Naive B cell (primary cell): ENCODE results near the gene DNAH2. TPM values are rescaled to one million over a fixed set of nuclear protein-coding genes. Genes with fewer than 3 reads are reported as not detected.
"Not testable (repeated sequence)": the region's sequence is repeated elsewhere in the genome, so short reads cannot be mapped to it uniquely, and the experiment has no call there.

Experiments used
- ATAC-seq, 2 donors: fragments of 150-1000 bp; cut with Tn5 transposase; 2 replicates each; pipeline ENCODE4 v1.10.0; 2021; ENCODE audit warnings: low read depth in 2 of 2, mild to moderate bottlenecking in 2 of 2, moderate library complexity in 2 of 2
- DNase-seq: peaks from one replicate; pipeline ENCODE4 v3.0.0; 2022
- H3K27ac Mint-ChIP-seq, 6 donors: one replicate each; pipeline ENCODE4 v1.8.0; 2020 to 2022; ENCODE audit warnings: mild to moderate bottlenecking in 6 of 6, mixed read lengths in 6 of 6, moderate library complexity in 5 of 6, inconsistent platforms in 2 of 6
- H3K27me3 Mint-ChIP-seq, 3 donors: one replicate each; pipeline ENCODE4 v1.8.0; 2021 to 2022; ENCODE audit warnings: mixed read lengths in 3 of 3, mild to moderate bottlenecking in 1 of 3
- H3K36me3 Mint-ChIP-seq, 2 donors: one replicate each; pipeline ENCODE4 v1.8.0; 2020 to 2022; ENCODE audit warnings: mixed read lengths in 2 of 2, inconsistent platforms in 1 of 2, mild to moderate bottlenecking in 1 of 2
- H3K4me1 Mint-ChIP-seq, 3 donors: one replicate each; pipeline ENCODE4 v1.8.0; 2020 to 2022; ENCODE audit warnings: mixed read lengths in 3 of 3, inconsistent platforms in 1 of 3, mild to moderate bottlenecking in 1 of 3, moderate library complexity in 1 of 3
- H3K4me3 Mint-ChIP-seq, 8 donors: one replicate each; pipeline ENCODE4 v1.8.0; 2020 to 2022; ENCODE audit warnings: mild to moderate bottlenecking in 8 of 8, mixed read lengths in 8 of 8, moderate library complexity in 8 of 8, inconsistent platforms in 2 of 8
- H3K9me3 Mint-ChIP-seq, 7 donors: one replicate each; pipeline ENCODE4 v1.8.0; 2020 to 2022; ENCODE audit warnings: mixed read lengths in 7 of 7, mild to moderate bottlenecking in 5 of 7, inconsistent platforms in 2 of 7, moderate library complexity in 1 of 7
- polyA plus RNA-seq, 6 donors: library from polyadenylated mRNA; unstranded; fragments of 300-500 nt; fragmentation: Illumina TruSeq; gene quantifications; one replicate each; pipeline ENCODE4 v1.2.3, GENCODE V29; 2021; ENCODE audit warnings: low read depth in 6 of 6

The DNAH2 gene
- polyA plus RNA-seq, 6 donors from 2014 or later = not detected

- ATAC-seq (no peak), DNase-seq (peak; percentile 55)
- Mint-ChIP-seq H3K27me3 (no peaks in the 10 kb centered on the region), H3K4me3 (peak overlapping the region in 2 of 8 donors; percentile 5 to 10), H3K36me3 (no peaks in the 10 kb centered on the region), H3K27ac (peak overlapping the region in 2 of 6 donors; percentile 60 to 89), H3K4me1 (peaks cover 5 to 16% (median 15%) of the 10 kb centered on the region in 3 donors), H3K9me3 (no peaks in the 10 kb centered on the region)
Measured at GRCh38 chr17:7862692-7863437, 145.3 kb downstream of the DNAH2 start.

GRCh38 chr17:7864384-7864783, 146.8 kb downstream of the DNAH2 start:
- H3K36me3 Mint-ChIP-seq, ATAC-seq, H3K27me3 Mint-ChIP-seq, DNase-seq, H3K9me3 Mint-ChIP-seq, H3K4me3 Mint-ChIP-seq, H3K27ac Mint-ChIP-seq: not testable (repeated sequence)
- H3K4me1 Mint-ChIP-seq = peaks cover 5 to 19% (median 16%) of the 10 kb centered on the region in 3 donors

GRCh38 chr17:7864995-7865650, 147.6 kb downstream of the DNAH2 start:
- Mint-ChIP-seq H3K27me3 (no peaks in the 10 kb centered on the region), H3K36me3 (no peaks in the 10 kb centered on the region), H3K4me3 (no peak overlapping the region), H3K9me3 (no peaks in the 10 kb centered on the region), H3K4me1 (peaks cover 5 to 19% (median 13%) of the 10 kb centered on the region in 3 donors), H3K27ac (peak overlapping the region in 1 of 6 donors; percentile 52)
- DNase-seq (no peak), ATAC-seq (no peak)

- DNase-seq (no peak), ATAC-seq (no peak)
- Mint-ChIP-seq H3K27ac (peak overlapping the region in 3 of 6 donors; percentile 5 to 44 (median 26)), H3K9me3 (no peaks in the 10 kb centered on the region), H3K36me3 (no peaks in the 10 kb centered on the region), H3K27me3 (no peaks in the 10 kb centered on the region), H3K4me3 (no peak overlapping the region), H3K4me1 (peaks cover under 1 to 16% (median 9%) of the 10 kb centered on the region in 3 donors)
Measured at GRCh38 chr17:7867881-7868329, 150.4 kb downstream of the DNAH2 start.

GRCh38 chr17:7873051-7873450, 155.5 kb downstream of the DNAH2 start:
- Mint-ChIP-seq H3K4me3 (no peak overlapping the region), H3K9me3 (no peaks in the 10 kb centered on the region), H3K27me3 (no peaks in the 10 kb centered on the region), H3K27ac (no peak overlapping the region), H3K4me1 (peaks cover 12 to 15% (median 14%) of the 10 kb centered on the region in 3 donors), H3K36me3 (no peaks in the 10 kb centered on the region)
- ATAC-seq = no peak
- DNase-seq = no peak

DNA sequence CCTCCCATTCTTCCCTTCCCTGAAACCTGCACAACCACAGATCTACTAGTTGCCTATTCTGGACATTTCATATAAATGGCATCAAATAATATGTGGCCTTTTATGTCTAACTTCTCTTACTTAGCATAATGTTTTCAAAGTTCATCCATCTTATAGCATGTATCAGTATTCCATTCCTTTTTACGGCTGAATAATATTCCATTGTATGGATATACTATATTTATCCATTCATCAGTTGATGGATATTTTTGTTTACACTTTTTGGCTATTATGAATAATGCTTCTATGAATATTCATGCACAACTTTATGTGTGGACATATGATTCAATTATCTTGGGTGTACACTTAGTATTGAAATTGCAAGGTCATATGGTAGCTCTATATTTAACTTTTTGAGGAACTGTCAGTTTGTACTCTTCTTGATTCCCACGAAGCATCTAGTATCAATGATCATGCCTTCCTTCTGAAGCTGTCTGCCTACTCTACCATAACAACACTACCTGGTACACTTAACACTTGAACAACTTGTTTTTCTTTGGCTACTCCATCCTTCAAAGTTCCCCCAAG, 158.3 kb downstream of the DNAH2 start:
- H3K27ac Mint-ChIP-seq = peak overlapping the region in 1 of 6 donors; percentile 16
- no peaks in the 10 kb centered on the region for H3K36me3 Mint-ChIP-seq
- ATAC-seq = no peak

GRCh38 chr17:7878234-7878633, 160.7 kb downstream of the DNAH2 start:
- Mint-ChIP-seq H3K27me3 (no peaks in the 10 kb centered on the region), H3K27ac (no peak overlapping the region), H3K4me1 (peaks cover 10 to 15% (median 12%) of the 10 kb centered on the region in 3 donors), H3K4me3 (no peak overlapping the region), H3K9me3 (no peaks in the 10 kb centered on the region), H3K36me3 (no peaks in the 10 kb centered on the region)
- ATAC-seq (no peak), DNase-seq (no peak)

More for the DNA sequence above, 158.3 kb downstream of the DNAH2 start:
- peaks cover 10 to 15% (median 12%) of the 10 kb centered on the region in 3 donors for H3K4me1 Mint-ChIP-seq
- no peak for DNase-seq
- H3K27me3 Mint-ChIP-seq = no peaks in the 10 kb centered on the region
- no peak overlapping the region for H3K4me3 Mint-ChIP-seq
- no peaks in the 10 kb centered on the region for H3K9me3 Mint-ChIP-seq

GRCh38 chr17:7880076-7880868, 162.7 kb downstream of the DNAH2 start:
- Mint-ChIP-seq H3K27ac (no peak overlapping the region), H3K4me3 (no peak overlapping the region), H3K36me3 (no peaks in the 10 kb centered on the region), H3K4me1 (peaks cover 6 to 15% (median 8%) of the 10 kb centered on the region in 3 donors), H3K27me3 (no peaks in the 10 kb centered on the region), H3K9me3 (no peaks in the 10 kb centered on the region)
- ATAC-seq = no peak
- no peak for DNase-seq

DNA sequence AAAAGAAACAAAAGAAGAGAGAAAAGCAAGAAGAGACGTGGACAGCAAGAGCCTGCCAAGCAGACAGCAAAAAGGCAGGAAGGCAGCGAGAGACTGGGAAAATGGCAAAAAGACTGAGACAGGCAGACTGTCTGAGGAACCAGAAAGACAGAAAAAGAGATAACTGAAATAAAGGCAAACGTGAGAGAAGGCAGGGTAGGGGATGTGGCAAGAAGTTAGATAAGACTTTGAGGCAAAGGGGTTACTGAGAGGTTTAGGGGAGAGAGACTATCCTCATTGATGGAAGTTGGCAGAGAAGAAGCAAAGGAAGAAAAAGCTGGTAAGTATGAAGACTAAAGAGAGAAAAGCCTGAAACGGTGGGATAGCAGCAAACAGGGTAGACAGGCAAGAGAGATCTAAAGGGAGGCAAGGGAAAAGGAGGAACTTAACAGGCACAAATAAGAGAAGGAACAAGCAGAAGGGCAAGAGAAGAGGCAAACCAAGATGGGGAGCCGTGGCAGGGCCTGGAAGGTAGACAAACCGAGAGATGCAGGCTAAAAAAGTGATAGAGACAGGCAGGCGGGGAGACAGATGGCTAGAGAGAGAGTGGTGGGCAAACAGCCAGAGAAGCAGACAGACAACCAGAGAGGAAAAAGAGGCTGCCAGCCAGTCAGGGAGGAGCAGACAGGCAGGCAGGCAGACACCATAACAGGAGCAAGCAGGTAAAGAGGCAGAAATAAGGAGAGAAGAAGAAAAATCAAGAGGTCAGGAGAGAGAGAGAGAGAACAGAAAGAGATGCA, 163.9 kb downstream of the DNAH2 start:
- Mint-ChIP-seq H3K27me3 (no peaks in the 10 kb centered on the region), H3K36me3 (no peaks in the 10 kb centered on the region), H3K27ac (no peak overlapping the region), H3K4me1 (peaks cover 1 to 10% (median 3%) of the 10 kb centered on the region in 3 donors), H3K4me3 (no peak overlapping the region), H3K9me3 (no peaks in the 10 kb centered on the region)
- ATAC-seq = no peak
- no peak for DNase-seq

GRCh38 chr17:7882068-7882467, 164.5 kb downstream of the DNAH2 start:
- Mint-ChIP-seq H3K4me3 (no peak overlapping the region), H3K36me3 (no peaks in the 10 kb centered on the region), H3K27ac (no peak overlapping the region), H3K4me1 (peaks cover 0 to 6% (median 0%) of the 10 kb centered on the region in 3 donors), H3K9me3 (no peaks in the 10 kb centered on the region), H3K27me3 (no peaks in the 10 kb centered on the region)
- ATAC-seq = no peak
- no peak for DNase-seq

DNA sequence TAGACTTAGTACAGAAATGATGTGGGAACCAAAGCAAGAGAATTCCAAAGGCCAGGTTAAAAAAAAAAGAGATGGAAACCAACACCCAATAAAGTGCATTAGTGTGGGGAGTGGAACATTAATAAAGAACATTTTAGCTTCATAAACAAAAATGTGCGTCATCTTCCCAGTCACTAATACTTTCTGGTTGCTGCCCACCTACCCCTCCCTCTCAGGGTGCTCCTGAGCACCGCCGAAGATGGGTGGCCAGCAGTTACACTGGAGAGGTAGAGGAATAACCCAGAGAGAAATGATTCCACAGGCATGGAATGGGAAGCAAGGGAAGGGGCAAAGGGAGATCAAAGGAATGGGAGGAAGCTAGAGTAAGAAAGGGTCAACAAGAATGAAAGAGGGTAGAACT, 165.1 kb downstream of the DNAH2 start:
- Mint-ChIP-seq H3K36me3 (no peaks in the 10 kb centered on the region), H3K4me3 (no peak overlapping the region), H3K27me3 (no peaks in the 10 kb centered on the region), H3K4me1 (peaks cover 0 to 6% (median 0%) of the 10 kb centered on the region in 3 donors), H3K27ac (no peak overlapping the region), H3K9me3 (no peaks in the 10 kb centered on the region)
- ATAC-seq = no peak
- DNase-seq = no peak
